SK-N-SH (cell line): ENCODE results near the gene ATP2A1.

Experiments used
- CTCF ChIP-seq: fragments of 200-600 bp; sonication (generic); IDR thresholded peaks from 2 replicates; pipeline ENCODE4 v1.6.1; 2017; ENCODE audit warnings: antibody characterized with exemption, mild to moderate bottlenecking, moderate library complexity
- EZH2phosphoT487 ChIP-seq: fragments of 200-600 bp; sonication (generic); IDR thresholded peaks from 2 replicates; pipeline ENCODE4 v1.6.1; 2017; ENCODE audit warnings: low read depth, mixed run types, mild to moderate bottlenecking, antibody characterized with exemption, moderate library complexity, borderline replicate concordance
- FOSL2 ChIP-seq: IDR thresholded peaks from 2 replicates; pipeline ENCODE4 v1.4.0; 2012; ENCODE audit warnings: low read depth, mild to moderate bottlenecking, moderate library complexity, borderline replicate concordance
- GABPA ChIP-seq: IDR thresholded peaks from 2 replicates; pipeline ENCODE4 v1.4.0; 2012; ENCODE audit warnings: low read depth, mild to moderate bottlenecking
- TEAD4 ChIP-seq: IDR thresholded peaks from 2 replicates; pipeline ENCODE4 v1.4.0; 2012; ENCODE audit warnings: mild to moderate bottlenecking, borderline replicate concordance; ENCODE audit not compliant: insufficient read depth

DNA sequence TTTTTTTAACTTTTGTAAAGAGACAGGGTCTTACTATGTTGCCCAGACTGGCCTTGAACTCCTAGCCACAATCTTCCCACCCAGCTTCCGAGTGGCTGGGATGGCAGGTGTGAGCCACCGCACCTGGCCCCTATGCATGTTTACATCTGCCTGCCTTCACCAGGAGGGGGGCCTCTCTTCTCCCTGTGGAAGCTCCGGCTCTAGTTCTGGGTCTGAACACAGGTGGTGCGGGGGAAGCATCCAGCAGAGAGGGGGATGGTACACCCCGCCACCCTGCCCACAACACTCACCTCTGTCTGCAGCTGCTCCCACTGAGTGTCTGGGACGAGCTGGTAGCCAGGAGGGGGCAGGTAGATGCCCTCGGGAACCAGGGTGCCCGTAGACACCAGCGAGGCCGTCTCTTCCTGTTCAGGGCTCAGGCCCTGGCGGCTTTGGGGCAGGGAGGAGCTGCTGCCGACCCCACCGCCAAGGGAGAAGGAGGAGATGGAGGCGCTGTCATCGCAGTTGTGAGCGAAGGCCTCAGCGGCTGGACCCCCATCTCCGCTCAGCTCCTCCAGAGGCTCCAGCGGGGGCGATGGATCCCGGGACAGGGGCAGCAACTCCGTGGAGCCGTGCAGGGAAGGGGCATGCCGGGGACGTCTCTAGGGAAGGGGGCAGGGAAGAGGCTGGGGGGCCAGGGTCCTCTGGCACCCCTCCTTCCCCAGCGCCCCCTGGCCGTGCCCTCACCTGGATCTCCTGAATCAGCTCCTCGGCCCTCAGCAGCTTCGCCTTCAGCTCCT lies 35.8 kb downstream of the ATP2A1 start:
- no peak for TF ChIP-seq EZH2phosphoT487
- no peak for TF ChIP-seq CTCF
- TF ChIP-seq FOSL2 = no peak
- no peak for TF ChIP-seq GABPA
- no peak for TF ChIP-seq TEAD4
